ENCODE data around the gene CYB561D2.

The CYB561D2 gene

DNA sequence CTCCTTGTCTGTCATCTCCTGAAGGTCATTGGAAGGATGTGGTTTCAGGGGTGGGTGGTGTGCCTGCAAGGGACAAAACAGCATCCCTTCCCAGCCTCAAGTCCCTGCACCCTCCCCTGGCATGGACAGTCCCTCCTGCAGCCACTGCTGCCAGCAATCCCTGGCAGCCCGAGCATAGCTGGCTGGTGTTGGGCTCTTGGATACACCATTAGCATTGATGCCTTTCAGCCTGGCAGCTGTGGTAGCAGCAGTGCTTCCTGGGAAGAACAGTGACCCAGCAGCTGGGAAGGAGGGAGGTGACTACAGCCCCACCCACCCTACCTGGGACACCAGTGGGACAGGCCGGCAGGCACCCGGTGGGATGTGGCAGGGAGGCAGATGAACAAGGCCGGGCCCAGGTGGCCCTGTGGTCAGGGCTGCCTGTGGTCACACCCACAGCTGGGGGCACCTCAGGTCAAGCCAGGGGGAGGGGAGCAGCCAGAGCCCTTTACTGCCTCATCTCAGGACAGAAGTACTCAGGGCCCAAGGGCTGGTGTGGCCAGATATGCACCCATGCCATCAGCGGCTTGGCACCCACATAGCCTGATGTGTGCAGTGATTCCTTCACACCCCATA, 41.5 kb downstream of the CYB561D2 start:
- DNase-seq, result peak in 7 of 14 donors; percentile 10 to 34 (median 14)

- DNase-seq, result no peak
Measured at GRCh38 chr3:50393061-50393460, 42.4 kb downstream of the CYB561D2 start.

GRCh38 chr3:50395070-50395860, 44.6 kb downstream of the CYB561D2 start:
- DNase-seq, result no peak

GRCh38 chr3:50396502-50396901, 45.8 kb downstream of the CYB561D2 start:
- DNase-seq, result no peak

GRCh38 chr3:50401978-50402595, 51.4 kb downstream of the CYB561D2 start:
- no peak for DNase-seq
